ENCODE results near the gene MECP2.

The MECP2 gene

DNA sequence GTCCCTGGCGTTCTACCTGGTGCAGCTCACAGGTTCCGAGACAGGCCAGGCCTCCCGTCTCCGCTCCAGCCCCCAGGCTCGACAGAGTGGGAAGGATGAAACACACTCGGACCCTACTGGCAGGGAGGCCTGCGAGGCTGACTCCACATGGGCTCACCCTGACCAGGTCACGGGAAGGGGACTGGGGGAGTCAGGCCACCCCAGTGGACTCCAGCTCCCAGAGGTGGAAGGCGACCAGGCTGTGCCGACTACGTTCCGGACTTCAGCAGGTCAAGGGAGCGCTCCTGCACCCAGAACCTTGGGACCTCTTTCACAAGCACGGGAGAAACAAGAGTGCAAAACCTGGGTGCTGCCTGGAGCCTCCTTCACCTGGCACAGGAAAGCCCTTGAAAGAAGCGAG, 73.2 kb downstream of the MECP2 start:
- Histone ChIP-seq H3K4me3 (ENCODE audit: low read length in 2 of 2) (no peak overlapping the region), H3K27me3 (ENCODE audit: control insufficient read depth in 1 of 2, insufficient read depth in 2 of 2, low read length in 2 of 2) (peaks cover 0 to 15% of the 10 kb centered on the region in 2 donors), H3K4me1 (ENCODE audit: control insufficient read depth, insufficient read depth, low read length) (peaks cover 17% of the 10 kb centered on the region), H3K9me3 (ENCODE audit: control insufficient read depth in 2 of 2, low read length in 2 of 2) (no peaks in the 10 kb centered on the region), H3K27ac (ENCODE audit: low read length) (no peak overlapping the region), H3K36me3 (ENCODE audit: control insufficient read depth in 2 of 2, insufficient read depth in 2 of 2, low read length in 2 of 2) (peaks cover 5 to 7% of the 10 kb centered on the region in 2 donors), H3K9ac (ENCODE audit: low read length in 2 of 2) (no peak overlapping the region)

GRCh38 chrX:154023276-154024000, 74.1 kb downstream of the MECP2 start:
- Histone ChIP-seq H3K4me1 (ENCODE audit: control insufficient read depth, insufficient read depth, low read length) (peaks cover 24% of the 10 kb centered on the region), H3K36me3 (ENCODE audit: control insufficient read depth in 2 of 2, insufficient read depth in 2 of 2, low read length in 2 of 2) (peaks cover 3 to 5% of the 10 kb centered on the region in 2 donors), H3K9ac (ENCODE audit: low read length in 2 of 2) (no peak overlapping the region), H3K9me3 (ENCODE audit: control insufficient read depth in 2 of 2, low read length in 2 of 2) (no peaks in the 10 kb centered on the region), H3K27ac (ENCODE audit: low read length) (no peak overlapping the region), H3K4me3 (ENCODE audit: low read length in 2 of 2) (no peak overlapping the region), H3K27me3 (ENCODE audit: control insufficient read depth in 1 of 2, insufficient read depth in 2 of 2, low read length in 2 of 2) (peaks cover 0 to 15% of the 10 kb centered on the region in 2 donors)

- peaks cover 28% of the 10 kb centered on the region for H3K4me1 ChIP-seq (ENCODE audit: control insufficient read depth, insufficient read depth, low read length)
- peaks cover 0 to 13% of the 10 kb centered on the region in 2 donors for H3K27me3 ChIP-seq (ENCODE audit: control insufficient read depth in 1 of 2, insufficient read depth in 2 of 2, low read length in 2 of 2)
- no peaks in the 10 kb centered on the region for H3K9me3 ChIP-seq (ENCODE audit: control insufficient read depth in 2 of 2, low read length in 2 of 2)
- H3K4me3 ChIP-seq (ENCODE audit: low read length in 2 of 2) = no peak overlapping the region
- no peak overlapping the region for H3K27ac ChIP-seq (ENCODE audit: low read length)
- peaks cover 0 to 3% of the 10 kb centered on the region in 2 donors for H3K36me3 ChIP-seq (ENCODE audit: control insufficient read depth in 2 of 2, insufficient read depth in 2 of 2, low read length in 2 of 2)
- H3K9ac ChIP-seq (ENCODE audit: low read length in 2 of 2) = no peak overlapping the region
Measured at GRCh38 chrX:154022108-154022507, 75.4 kb downstream of the MECP2 start.

DNA sequence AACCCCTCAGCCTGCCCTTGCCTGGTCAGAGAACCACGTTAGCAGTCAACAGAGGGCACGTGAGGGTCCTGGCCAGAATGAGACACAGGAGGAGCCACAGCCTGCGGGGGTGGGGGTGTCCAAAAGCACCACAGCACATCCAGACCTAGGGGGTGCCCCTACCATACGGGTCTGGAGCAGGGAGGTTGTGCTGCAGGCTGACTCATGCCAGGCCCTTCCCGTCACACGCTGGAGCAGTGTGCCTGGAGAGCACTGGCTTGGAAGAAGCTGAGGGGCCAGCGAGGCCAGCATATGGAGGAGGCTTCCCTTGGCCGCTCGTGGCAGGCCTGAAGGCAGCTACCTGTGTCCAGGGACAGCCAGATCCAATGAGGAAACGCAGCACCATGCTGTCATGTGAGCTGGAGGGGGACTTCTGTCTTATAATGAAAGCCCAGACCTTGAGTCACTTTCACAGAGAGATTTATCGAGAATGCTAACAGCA, 76.3 kb downstream of the MECP2 start:
- H3K27ac ChIP-seq (ENCODE audit: low read length) = no peak overlapping the region

GRCh38 chrX:154020536-154021115, 76.9 kb downstream of the MECP2 start:
- H3K36me3 ChIP-seq (ENCODE audit: control insufficient read depth in 2 of 2, insufficient read depth in 2 of 2, low read length in 2 of 2) = no peaks in the 10 kb centered on the region
- peak overlapping the region; percentile 55 for H3K27ac ChIP-seq (ENCODE audit: low read length)
- peak overlapping the region; percentile 60 to 67 for H3K9ac ChIP-seq (ENCODE audit: low read length in 2 of 2)
- peak overlapping the region; percentile 55 to 67 for H3K4me3 ChIP-seq (ENCODE audit: low read length in 2 of 2)
- H3K4me1 ChIP-seq (ENCODE audit: control insufficient read depth, insufficient read depth, low read length) = peaks cover 28% of the 10 kb centered on the region
- no peaks in the 10 kb centered on the region for H3K9me3 ChIP-seq (ENCODE audit: control insufficient read depth in 2 of 2, low read length in 2 of 2)
- H3K27me3 ChIP-seq (ENCODE audit: control insufficient read depth in 1 of 2, insufficient read depth in 2 of 2, low read length in 2 of 2) = peaks cover 0 to 7% of the 10 kb centered on the region in 2 donors

More for the DNA sequence above, 76.3 kb downstream of the MECP2 start:
- Histone ChIP-seq H3K9ac (ENCODE audit: low read length in 2 of 2) (no peak overlapping the region), H3K36me3 (ENCODE audit: control insufficient read depth in 2 of 2, insufficient read depth in 2 of 2, low read length in 2 of 2) (no peaks in the 10 kb centered on the region), H3K27me3 (ENCODE audit: control insufficient read depth in 1 of 2, insufficient read depth in 2 of 2, low read length in 2 of 2) (peaks cover 0 to 9% of the 10 kb centered on the region in 2 donors), H3K4me3 (ENCODE audit: low read length in 2 of 2) (no peak overlapping the region), H3K4me1 (ENCODE audit: control insufficient read depth, insufficient read depth, low read length) (peaks cover 28% of the 10 kb centered on the region), H3K9me3 (ENCODE audit: control insufficient read depth in 2 of 2, low read length in 2 of 2) (no peaks in the 10 kb centered on the region)

DNA sequence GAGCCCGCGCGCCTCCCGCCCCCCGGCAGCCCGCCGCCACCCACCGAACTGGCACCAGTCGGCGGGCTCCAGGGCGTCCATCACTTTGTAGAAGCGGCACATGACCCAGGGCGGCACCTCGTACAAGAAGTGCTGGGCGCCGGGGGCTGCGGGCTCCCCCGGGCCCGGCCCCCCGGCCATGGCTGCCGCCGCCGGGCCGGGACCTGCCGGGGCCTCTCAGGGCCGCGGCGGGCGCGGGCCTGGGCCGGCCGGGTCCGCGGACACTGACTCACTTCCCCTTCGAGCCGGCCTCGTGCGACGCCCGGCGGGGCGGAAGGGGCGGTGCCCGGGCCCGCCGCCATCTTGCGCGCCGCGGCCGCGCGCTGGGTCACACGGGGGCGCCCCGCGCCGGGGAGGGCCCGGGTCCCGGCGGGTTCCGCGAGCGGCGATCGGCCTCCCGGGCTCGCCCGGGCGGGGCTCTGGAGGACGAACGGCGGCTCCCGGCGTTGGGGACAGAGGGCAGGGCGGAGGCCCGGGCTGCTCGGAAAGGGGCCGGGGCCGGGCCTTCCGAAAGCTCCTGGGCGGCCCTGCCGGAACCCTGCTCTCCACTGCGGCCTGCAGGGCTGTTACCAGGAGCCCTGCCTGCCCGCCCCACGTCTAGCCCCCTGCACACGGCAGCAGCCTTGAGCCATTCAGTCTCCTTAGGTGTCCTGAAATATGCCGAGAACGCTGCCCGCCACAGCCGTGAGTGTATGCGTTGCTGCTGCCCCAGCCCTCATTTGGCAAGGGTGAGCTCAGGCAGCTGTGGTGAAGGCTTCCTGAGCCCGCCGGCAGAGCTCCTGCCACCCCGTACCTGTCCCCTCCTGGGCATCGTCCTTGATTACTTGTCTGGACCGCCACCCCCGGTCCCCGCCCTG, 77.6 kb downstream of the MECP2 start, which contains the start of gene IRAK1:
Gene IRAK1, minus strand, starts transcription at position 270 of the 896 bp plus-strand sequence. Its CDS starts 90 bp downstream, at position 180.
- Histone ChIP-seq H3K9me3 (ENCODE audit: control insufficient read depth in 2 of 2, low read length in 2 of 2) (no peaks in the 10 kb centered on the region), H3K27ac (ENCODE audit: low read length) (peak within 1 kb of the TSS; percentile 55), H3K27me3 (ENCODE audit: control insufficient read depth in 1 of 2, insufficient read depth in 2 of 2, low read length in 2 of 2) (peaks cover 0 to 9% of the 10 kb centered on the region in 2 donors), H3K4me1 (ENCODE audit: control insufficient read depth, insufficient read depth, low read length) (peaks cover 28% of the 10 kb centered on the region), H3K36me3 (ENCODE audit: control insufficient read depth in 2 of 2, insufficient read depth in 2 of 2, low read length in 2 of 2) (no peaks in the 10 kb centered on the region), H3K4me3 (ENCODE audit: low read length in 2 of 2) (peak within 1 kb of the TSS; percentile 55 to 68), H3K9ac (ENCODE audit: low read length in 2 of 2) (peak within 1 kb of the TSS; percentile 60 to 69)

DNA sequence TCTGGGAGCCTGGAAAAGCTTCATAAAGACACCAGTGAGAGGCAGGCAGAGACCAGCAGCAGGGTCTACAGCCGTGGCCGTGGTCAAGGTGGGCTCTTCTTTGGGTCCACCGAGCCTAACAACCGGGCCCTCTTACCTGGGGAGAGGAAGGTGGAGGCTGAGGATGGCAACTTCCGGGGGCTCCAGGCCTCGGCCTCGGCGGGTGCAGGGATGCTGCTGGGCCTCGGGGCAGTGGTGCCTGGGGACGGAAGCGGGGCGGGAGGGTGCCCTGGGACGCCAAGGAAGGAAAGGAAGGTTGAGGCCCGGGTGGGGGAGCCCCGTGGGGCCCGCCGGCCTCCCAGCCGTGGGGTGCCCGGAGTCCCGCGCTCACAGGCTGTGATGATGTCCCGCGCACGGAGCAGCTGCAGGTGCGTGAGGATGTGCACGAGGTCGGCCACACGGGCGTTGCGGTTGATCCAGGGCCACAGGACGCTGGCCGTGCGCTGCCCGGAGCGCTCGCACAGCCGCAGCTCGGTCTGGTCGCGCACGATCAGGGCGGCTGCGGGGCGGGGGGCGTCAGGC, 78.4 kb downstream of the MECP2 start:
- peak overlapping the region; percentile 49 to 68 for H3K4me3 ChIP-seq (ENCODE audit: low read length in 2 of 2)
- no peaks in the 10 kb centered on the region for H3K9me3 ChIP-seq (ENCODE audit: control insufficient read depth in 2 of 2, low read length in 2 of 2)
- H3K36me3 ChIP-seq (ENCODE audit: control insufficient read depth in 2 of 2, insufficient read depth in 2 of 2, low read length in 2 of 2) = no peaks in the 10 kb centered on the region
- H3K27me3 ChIP-seq (ENCODE audit: control insufficient read depth in 1 of 2, insufficient read depth in 2 of 2, low read length in 2 of 2) = peaks cover 0 to 7% of the 10 kb centered on the region in 2 donors
- peaks cover 28% of the 10 kb centered on the region for H3K4me1 ChIP-seq (ENCODE audit: control insufficient read depth, insufficient read depth, low read length)
- H3K9ac ChIP-seq (ENCODE audit: low read length in 2 of 2) = peak overlapping the region; percentile 60 to 69
- peak overlapping the region; percentile 24 for H3K27ac ChIP-seq (ENCODE audit: low read length)

DNA sequence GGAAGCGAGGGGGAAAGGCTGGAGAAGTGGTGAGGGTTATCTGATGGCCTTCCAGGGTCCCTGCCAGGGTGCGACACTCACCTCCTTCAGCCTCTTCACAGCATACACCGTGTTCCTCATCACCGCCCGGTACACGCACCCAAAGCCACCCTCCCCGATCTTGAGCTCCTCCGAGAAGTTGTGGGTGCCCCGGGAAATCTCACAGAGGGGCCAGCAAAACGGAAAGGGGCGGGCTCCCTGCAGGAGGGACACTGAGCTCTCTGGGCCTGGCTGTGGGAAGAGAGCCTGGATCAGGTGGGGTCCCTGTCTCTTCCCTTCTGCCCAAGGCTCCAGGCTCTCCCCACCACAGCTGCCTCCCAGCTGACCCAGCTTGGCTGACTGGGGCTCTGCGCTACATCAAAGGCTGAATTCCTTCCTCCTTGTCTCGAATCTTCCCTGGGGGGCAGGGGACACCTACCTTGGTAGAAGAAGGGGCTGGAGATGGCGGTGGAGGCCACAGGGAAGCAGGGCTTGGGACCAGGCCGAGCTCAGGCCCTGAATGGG, 78.9 kb downstream of the MECP2 start:
- Histone ChIP-seq H3K9ac (ENCODE audit: low read length in 2 of 2) (peak overlapping the region; percentile 60 to 69), H3K27ac (ENCODE audit: low read length) (peak overlapping the region; percentile 24), H3K4me3 (ENCODE audit: low read length in 2 of 2) (peak overlapping the region; percentile 49 to 68), H3K36me3 (ENCODE audit: control insufficient read depth in 2 of 2, insufficient read depth in 2 of 2, low read length in 2 of 2) (no peaks in the 10 kb centered on the region), H3K4me1 (ENCODE audit: control insufficient read depth, insufficient read depth, low read length) (peaks cover 28% of the 10 kb centered on the region), H3K27me3 (ENCODE audit: control insufficient read depth in 1 of 2, insufficient read depth in 2 of 2, low read length in 2 of 2) (peaks cover 0 to 7% of the 10 kb centered on the region in 2 donors), H3K9me3 (ENCODE audit: control insufficient read depth in 2 of 2, low read length in 2 of 2) (no peaks in the 10 kb centered on the region)

DNA sequence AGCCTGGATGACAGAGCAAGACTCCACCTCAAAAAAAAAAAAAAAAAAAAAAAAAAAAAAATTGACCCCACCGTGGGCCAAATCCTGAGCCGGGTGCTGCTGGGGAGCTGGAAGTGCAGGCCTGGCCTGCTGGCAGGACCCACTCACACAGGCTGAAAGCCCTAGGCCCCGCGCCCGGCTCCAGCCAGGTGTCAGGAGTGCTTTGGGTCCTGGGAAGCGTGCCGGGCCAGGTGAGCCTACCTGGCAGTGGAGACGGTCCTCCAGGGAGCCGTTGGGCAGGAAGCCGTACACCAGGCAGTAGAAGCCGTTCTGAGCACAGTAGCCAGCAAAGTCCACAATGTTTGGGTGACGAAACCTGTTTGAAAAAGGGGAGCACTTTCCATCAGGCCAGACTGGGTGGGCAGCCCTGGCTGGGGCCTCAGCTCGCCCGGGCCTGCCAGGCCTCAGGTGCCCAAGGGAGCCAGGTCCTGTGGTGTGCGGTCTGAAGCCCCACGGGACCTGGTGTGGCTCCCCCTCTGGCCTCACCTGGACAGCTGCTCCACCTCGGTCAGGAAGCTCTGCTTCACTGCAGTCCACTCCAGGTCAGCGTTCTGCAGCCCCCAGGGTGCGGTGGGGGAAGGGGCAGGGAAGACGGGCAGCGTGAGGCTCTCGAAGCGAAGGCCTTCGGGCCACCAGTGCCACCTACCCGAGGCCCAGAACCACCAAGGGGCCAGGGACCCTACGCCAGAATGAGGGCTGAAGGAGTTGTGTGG, 79.6 kb downstream of the MECP2 start:
- Histone ChIP-seq H3K9ac (ENCODE audit: low read length in 2 of 2) (no peak overlapping the region), H3K27me3 (ENCODE audit: control insufficient read depth in 1 of 2, insufficient read depth in 2 of 2, low read length in 2 of 2) (peaks cover 0 to 7% of the 10 kb centered on the region in 2 donors), H3K4me1 (ENCODE audit: control insufficient read depth, insufficient read depth, low read length) (peaks cover 27% of the 10 kb centered on the region), H3K4me3 (ENCODE audit: low read length in 2 of 2) (no peak overlapping the region), H3K27ac (ENCODE audit: low read length) (no peak overlapping the region), H3K36me3 (ENCODE audit: control insufficient read depth in 2 of 2, insufficient read depth in 2 of 2, low read length in 2 of 2) (no peaks in the 10 kb centered on the region), H3K9me3 (ENCODE audit: control insufficient read depth in 2 of 2, low read length in 2 of 2) (no peaks in the 10 kb centered on the region)

Data from stomach smooth muscle (tissue), 2 donors.